Measurements from ENCODE around the gene PDE11A.

GRCh38 chr2:177625744-177626650 is 446.6 kb downstream of the PDE11A start:
- TF ChIP-seq CTCF (IDR thresholded peaks at IDR 0.05 in 4 of 5, conservative IDR thresholded peaks at IDR 0.05 in 1 of 5) = no peak
- TF ChIP-seq POLR2A (IDR thresholded peaks at IDR 0.05) = no peak
